ENCODE data around the gene LRRFIP1. TPM values are rescaled to one million over a fixed set of nuclear protein-coding genes. Genes with fewer than 3 reads are reported as not detected.

The LRRFIP1 gene
- total RNA-seq, 1 experiment from 2014 or later = 73.3 TPM

DNA sequence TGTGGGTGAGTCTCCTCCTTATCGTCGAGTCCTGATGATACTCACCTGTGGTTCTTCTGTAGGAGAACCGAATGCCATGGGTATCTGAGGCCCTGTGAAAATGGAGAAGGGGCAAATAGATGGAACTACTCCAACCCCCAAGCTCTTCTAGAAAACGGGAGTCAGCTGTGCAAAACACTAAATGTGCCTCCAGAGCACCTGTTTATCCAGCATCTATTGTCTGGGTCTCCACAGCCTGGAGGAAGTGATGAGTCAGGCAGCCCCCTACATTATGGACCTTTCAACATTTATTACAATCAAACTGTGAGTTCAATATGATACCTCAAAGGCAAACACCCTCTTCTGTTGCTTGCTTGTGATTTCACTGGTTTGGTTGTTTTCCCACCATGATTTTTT is 9.8 kb upstream of the LRRFIP1 start:
- no peak for DNase-seq (ENCODE audit: low spot score)

- DNase-seq (ENCODE audit: low spot score) = no peak
Measured at GRCh38 chr2:237618449-237618848, 8.9 kb upstream of the LRRFIP1 start.

GRCh38 chr2:237623428-237624403 is 3.7 kb upstream of the LRRFIP1 start:
- no peak for DNase-seq (ENCODE audit: low spot score)

GRCh38 chr2:237624565-237624964 is 2.8 kb upstream of the LRRFIP1 start:
- no peak for DNase-seq (ENCODE audit: low spot score)

DNA sequence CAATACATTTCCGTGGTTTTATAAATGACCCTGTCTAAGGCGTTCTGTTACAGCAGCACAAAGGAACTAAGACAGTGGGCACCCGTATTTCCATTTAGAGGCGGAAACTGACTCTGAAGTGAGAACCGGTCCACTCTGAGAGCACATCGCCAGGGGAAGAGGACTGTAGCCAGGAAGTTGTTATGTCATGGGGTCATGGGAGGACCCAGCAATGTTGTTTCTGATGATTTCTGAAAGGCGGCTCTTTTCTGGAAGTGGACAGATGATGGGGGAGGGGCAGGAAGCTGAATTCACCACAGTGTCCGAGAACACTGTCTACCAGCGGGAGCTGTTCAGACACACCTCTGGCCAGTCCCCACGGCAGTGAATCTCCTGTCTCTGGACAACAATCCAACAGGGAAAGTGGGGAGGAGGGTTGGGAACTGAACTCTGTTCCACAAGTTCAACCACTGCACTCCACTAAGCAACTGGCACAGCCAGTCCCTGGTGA is 2.1 kb upstream of the LRRFIP1 start:
- no peak for DNase-seq (ENCODE audit: low spot score)

DNA sequence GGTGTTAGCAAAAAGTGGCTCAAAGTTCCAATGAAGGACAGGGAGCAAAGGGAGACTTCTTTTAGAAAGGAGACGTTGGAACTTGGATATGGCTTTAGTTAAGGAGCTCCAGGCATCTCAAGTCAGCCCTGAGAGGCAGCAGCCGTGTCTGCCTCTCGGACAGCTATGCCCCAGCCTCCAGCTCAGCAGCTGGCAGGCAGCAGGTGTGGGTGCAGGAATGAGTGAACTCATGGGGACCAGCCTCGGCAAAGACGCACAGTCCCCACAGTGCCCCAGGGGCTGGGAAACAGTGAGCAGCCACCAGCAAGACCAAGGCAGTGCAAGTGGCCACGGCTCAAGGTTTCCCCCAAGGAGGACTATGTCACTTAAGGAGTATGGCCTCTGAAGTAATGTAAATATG is 1.6 kb upstream of the LRRFIP1 start:
- no peak for DNase-seq (ENCODE audit: low spot score)

DNA sequence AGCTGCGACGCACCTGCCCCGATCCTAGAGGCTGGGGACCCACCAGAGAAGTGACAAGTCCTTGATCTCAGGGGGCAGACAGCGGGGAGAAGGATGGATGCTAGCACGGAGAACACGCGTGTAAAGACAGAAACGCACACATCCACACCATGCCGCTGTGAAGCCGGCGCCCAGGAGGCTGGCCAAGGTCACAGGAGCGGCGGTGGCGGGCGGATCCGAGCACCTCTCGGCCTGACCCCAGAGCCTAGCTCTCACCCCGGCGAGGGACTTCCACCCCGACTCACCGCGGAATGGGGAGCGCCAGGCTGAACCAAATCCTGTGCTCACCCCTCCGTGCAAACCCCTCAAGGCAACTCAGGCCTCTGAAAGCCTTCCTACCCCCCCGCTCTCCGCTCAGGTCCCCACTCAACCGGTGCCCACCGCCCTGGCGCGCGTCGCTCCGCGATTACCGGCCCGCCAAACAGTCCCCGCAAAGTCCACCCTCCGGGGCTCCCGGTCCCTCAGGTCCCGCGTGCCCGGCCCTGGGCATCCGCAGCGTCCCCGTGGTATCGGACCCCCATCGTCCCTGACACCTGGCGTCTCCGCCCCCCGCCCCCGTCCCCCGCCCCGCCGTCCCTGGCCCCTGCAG is 460 bp upstream of the LRRFIP1 start:
- no peak for DNase-seq (ENCODE audit: low spot score)

- DNase-seq (ENCODE audit: low spot score) = no peak
Measured at GRCh38 chr2:237628247-237629187, 1.1 kb downstream of the LRRFIP1 start.

DNA sequence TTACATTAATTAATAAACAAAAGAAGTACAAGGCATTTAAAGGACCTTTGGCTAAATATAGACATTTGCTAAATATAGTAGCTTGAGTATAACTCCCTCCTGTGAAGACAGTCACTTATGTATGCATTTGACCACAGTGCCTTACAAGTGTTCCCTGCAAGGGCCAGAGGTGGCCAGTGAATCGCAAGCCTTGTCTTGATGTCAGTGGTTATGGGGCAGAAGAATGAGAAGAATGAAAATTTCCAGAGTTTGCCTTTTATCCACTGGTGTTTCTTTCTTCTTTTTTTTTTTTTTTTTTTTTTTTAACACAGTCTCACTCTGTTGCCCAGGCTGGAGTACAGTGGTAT is 1.8 kb downstream of the LRRFIP1 start:
- DNase-seq (ENCODE audit: low spot score) = no peak

- DNase-seq (ENCODE audit: low spot score) = peak; percentile 67
Measured at GRCh38 chr2:237629739-237630138, 2.4 kb downstream of the LRRFIP1 start.

- no peak for DNase-seq (ENCODE audit: low spot score)
Measured at GRCh38 chr2:237630216-237631000, 3.0 kb downstream of the LRRFIP1 start.

- DNase-seq (ENCODE audit: low spot score) = no peak
Measured at GRCh38 chr2:237631007-237631785, 3.8 kb downstream of the LRRFIP1 start.

DNA sequence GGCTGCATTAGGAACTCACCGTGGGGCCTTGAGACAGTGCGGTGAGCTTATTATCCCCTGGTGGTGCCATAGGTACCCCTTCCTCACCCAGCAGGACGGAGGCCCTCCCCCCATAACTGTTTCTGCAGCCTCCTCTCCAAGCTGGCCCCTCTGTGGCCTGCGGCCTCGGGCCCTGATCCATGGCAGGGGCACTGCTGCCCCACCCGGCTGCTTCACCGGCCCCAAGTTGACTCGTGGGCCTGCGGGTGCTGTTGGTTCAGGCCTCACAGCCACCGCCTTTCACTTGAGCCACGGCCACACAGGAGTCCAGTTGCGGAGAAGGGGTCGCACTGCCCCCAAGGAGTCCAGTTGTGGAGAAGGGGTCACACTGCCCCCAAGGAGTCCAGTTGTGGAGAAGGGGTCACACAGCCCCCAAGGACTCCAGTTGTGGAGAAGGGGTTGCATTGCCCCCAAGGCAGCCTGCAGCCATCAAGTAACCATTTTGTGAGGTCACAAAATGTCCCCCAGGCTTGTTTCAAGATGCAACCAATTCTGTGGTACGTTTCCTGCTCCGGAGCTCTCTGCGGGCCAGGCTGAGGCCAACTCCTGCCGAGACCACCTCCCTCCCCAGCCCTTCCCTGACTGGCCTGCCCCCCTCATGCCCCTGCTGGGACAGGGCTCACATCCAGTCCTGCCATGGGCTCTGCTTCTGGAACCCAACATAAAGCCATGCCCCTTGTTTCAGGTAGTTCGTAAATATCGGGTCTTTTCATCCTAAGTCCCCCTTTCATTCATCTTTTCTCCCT is 4.6 kb downstream of the LRRFIP1 start:
- DNase-seq (ENCODE audit: low spot score) = no peak

DNA sequence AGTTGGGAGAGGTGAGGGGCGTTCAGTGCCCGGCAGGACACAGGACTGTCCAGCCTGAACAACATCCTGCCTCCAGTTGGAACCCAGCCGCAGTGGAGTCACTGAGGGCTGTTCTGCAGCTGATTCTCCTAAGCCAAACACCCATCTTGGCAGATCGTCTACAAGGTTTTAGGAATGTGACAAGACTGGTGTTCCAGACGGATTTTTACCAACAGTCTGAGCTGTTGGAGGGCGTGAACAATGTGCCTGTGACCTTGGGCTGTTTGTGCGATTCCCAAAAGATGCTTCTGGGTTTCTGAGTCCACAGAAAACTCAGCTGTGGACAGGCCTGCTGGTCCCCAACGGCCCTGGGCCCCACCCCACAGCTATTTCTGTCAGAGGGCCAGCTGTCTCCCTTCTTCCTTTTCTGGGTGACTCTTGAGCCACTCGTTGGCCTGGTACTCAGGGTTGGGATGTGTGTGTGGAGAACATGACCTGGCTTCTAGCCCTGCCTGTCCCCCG is 5.7 kb downstream of the LRRFIP1 start:
- no peak for DNase-seq (ENCODE audit: low spot score)

DNA sequence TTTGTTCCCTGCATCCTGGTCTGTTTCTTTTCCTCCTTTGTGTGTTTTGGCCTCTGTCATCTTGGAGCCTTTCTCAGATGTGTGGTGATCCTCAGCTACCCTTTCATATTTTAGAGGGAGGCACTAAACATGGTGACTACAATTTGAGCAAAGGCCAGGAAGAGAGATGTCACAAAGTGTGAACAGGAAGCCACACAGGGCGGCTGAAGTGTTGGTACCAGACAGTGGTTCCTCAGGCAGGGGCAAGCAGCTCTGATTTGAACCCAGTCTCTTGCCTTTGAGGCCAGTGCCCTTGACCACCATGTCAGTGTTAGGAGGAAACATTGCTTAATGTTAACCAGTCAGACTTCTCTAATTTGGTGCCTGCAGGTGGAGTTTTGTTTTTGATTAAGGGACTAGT is 9.2 kb downstream of the LRRFIP1 start:
- DNase-seq (ENCODE audit: low spot score) = no peak

DNA sequence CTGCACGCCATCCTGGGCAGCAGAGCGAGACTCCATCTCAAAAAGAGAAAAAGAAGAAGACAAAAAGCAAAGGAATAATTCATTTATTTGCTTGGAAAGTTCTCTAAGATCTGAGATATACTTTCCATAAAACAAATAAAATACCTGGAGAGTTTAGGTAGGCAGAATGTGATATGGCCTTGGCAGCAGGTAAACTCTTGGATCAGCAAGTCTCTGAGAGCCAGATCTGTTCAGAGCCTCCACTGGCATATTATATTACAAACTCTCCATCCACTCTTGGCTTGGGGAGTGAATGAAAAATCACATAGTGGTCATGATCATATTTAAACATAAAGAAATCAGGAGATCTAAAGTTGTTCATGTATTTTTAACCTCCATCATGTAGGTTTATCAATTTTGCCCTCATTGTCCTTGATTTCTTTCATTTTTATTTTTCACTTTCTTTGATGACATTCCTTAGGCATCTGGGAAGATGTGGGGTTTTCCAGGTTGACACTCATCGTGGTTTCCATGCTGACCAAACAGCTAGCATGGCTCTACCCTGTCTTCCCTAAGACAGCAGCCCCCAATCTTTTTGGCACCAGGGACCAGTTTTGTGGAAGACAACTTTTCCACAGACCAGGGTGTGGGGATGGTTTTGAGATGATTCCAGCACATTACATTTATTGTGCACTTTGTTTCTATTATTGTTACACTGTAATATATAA is 10.2 kb downstream of the LRRFIP1 start:
- no peak for DNase-seq (ENCODE audit: low spot score)

- no peak for DNase-seq (ENCODE audit: low spot score)
Measured at GRCh38 chr2:237638176-237638575, 10.8 kb downstream of the LRRFIP1 start.

- no peak for DNase-seq (ENCODE audit: low spot score)
Measured at GRCh38 chr2:237639052-237639835, 11.9 kb downstream of the LRRFIP1 start.
